NCI-H1930 (cell line): ENCODE data around the gene C13orf42.
A peak's percentile ranks its signal among the peaks of the same experiment; 100 is the strongest.

Experiments used
- DNase-seq, 2 experiments: peaks; one replicate each; lab custom pipeline; 2025; lab: John Stamatoyannopoulos, UW

C13orf42 gene

DNA sequence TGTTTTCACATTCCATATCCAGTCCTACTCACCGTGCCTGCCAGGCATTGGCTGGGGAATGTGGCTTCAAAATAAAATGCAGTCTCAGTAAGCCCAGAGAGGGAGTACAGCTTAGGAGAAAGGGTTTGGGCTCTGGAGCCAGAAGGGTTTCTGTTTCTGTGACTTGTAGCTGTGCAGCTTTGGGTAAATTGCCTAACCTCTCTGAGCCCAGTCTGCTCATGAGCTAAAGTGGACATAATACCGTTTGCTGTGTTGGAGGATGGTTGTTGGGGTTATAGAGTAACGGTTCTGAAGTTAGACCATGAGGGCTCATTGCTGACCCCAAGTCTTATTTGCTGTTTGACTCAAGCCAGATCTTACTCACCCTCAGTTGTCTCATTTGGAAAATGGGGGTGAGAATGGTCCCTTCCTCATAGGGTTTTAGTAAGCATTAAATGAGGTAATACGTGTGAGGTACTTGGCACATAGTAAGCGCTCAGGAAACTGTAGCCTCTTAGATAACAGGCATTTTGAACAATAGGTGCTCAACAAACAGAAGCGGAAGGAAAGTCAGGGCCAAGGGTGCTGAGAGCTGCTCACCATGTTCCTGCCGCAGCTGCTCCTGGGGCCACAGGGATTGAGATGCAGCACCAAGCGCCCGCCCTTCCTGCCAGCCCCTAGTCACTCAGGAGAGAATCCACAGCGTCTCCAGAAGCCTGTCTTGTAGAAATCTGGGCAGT, 45.5 kb downstream of the C13orf42 start:
- DNase-seq = no peak

DNA sequence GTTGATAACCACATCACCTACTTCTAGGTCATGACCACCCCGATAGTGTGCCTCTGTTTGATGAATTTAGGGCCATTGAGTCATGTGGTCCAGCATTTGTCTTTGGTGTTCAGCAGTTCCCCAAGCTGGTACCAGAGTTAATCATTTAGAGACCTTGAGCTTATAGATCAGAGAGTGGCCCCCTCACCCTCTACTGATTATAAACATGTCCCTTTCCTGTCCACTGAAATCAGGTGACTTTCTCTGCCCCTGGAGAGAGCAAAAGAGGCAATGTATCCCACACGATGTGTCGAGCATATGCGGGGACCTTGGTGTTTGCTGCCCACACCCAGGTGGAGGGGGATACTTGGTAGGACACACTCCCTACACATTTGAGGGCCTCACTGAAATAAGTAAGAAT, 46.3 kb downstream of the C13orf42 start:
- DNase-seq = no peak

- DNase-seq = no peak
Observed at GRCh38 chr13:51063909-51064308, 47.2 kb downstream of the C13orf42 start.

- no peak for DNase-seq
Observed at GRCh38 chr13:51058461-51059167, 52.5 kb downstream of the C13orf42 start.

DNA sequence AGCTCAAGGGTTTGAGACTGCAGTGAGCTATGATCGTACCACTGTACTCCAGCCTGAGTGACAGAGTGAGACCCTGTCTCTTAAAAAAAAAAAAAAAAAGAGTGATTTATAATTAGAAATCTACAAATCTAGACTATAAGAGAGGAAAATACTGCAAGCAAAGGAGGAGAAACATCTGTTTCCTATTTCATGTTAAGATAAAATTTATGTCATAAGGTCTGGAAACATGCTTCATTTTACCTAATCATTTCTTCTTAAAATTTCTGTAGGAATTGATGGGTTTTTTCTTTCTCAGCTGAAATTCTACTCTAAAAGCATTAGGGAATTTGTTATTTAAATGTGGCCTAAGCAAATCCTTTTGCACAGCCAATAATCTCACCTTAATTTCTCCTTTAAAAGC, 53.2 kb downstream of the C13orf42 start:
- no peak for DNase-seq

DNA sequence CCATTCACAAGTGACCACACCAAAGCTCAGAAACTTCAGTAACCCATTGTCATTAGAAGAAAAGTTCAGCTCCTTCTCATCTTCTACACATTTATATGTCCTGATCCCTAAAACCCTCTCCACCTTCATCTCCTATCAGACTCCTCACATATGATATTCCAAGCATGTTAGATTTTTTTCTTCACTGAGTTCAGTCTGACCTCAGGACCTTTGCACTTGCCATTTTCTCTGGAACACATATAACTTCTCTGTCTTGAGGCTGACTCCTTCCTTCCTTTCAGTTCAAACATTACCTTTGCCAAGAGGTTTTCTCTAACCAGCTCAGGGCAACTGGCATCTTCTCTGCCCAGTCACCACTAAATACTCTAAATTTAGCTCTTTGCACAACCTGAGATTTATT, 54.1 kb downstream of the C13orf42 start:
- no peak for DNase-seq

- DNase-seq = no peak
Observed at GRCh38 chr13:51052581-51052980, 58.5 kb downstream of the C13orf42 start.

- no peak for DNase-seq
Observed at GRCh38 chr13:51050021-51050830, 60.8 kb downstream of the C13orf42 start.

DNA sequence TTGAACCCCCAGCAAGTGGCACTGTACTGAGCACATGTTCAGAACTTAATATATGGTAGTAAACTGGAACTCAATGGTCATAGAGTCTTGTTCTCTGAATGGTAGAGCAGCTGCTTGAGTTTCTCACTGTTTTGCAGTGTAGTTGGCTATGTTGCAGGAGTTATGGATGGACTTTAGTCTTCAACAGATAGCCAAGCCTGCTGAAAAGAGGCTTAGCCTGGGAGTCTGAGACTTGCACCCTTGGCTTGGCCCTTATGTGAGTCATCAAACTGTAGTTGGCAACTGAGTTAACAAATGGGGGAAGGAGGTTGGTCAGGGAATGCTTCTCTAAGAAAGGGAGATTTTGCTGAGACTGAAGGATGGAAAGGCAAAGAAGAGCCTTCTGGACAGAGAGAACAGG, 62.5 kb downstream of the C13orf42 start:
- no peak for DNase-seq

- no peak for DNase-seq
Observed at GRCh38 chr13:51048166-51048461, 63.0 kb downstream of the C13orf42 start.

- no peak for DNase-seq
Observed at GRCh38 chr13:51047434-51048165, 63.5 kb downstream of the C13orf42 start.

DNA sequence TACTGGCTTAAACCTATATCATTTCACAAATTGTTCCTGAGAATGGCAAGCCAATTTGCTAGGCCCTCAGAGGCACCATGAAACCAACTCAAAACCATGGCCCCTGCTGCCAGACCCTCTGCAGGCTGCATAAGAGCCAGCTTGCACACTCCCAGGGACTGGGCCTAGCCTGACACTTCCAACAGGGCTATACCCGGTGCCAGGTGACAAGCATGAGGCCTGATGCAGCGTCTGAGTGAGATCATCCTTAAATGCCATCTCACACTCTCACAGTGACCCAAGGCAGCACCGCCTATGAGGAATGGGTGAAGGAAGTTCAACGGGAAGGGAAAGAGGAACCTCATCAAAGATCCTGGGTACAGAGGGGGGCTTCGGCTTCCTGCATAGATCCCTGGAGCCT, 65.6 kb downstream of the C13orf42 start:
- no peak for DNase-seq

- no peak for DNase-seq
Observed at GRCh38 chr13:51044023-51044665, 66.9 kb downstream of the C13orf42 start.

GRCh38 chr13:51043310-51043709, 67.8 kb downstream of the C13orf42 start:
- no peak for DNase-seq

- no peak for DNase-seq
Observed at GRCh38 chr13:51041710-51042109, 69.4 kb downstream of the C13orf42 start.

- no peak for DNase-seq
Observed at GRCh38 chr13:51041126-51041525, 69.9 kb downstream of the C13orf42 start.

DNA sequence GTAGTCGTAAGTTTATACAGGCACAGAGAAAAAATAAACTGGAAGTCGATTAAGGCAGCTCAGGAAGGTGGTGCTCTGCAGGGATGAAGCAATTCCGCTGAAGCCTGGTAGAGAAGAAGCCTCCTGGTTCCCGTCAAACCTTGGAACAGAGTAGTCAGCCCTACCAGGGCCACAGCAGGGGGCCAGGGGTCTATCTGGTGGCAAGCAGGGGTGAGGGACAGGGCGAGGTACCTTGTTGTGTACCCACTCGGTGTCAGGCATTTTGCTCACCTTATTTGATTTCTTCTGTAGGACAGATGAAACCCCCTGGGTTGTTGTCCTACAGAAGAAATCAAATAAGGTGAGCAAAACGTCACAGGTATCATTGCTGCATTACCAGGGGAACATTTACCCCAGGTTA, 70.6 kb downstream of the C13orf42 start:
- DNase-seq = no peak

GRCh38 chr13:51036418-51036817, 74.7 kb downstream of the C13orf42 start:
- no peak for DNase-seq

DNA sequence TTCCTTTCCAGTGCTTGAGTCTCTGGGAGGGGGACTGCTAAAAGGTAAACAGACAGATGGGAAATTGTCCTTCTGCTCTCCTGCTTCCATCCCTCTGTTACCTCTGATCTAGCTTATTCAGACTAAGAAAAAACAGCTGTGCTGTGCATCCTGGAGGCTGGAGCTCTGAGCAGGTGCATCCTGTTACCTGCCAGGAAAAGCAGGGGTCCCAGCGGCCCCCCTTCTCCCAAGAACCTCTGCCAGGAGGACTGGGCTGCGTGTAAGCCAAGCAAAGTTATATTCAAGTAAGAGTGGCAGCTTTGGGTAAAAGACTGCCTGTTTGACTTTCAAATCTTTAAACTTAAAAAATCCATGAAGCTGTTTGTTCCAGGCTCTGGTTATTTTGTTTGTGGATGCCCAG, 75.1 kb downstream of the C13orf42 start:
- no peak for DNase-seq

GRCh38 chr13:51035469-51035868, 75.6 kb downstream of the C13orf42 start:
- DNase-seq = no peak

- DNase-seq = peak in 1 of 2 experiments; percentile 49
Observed at GRCh38 chr13:51034906-51035305, 76.2 kb downstream of the C13orf42 start.
